Gastrocnemius medialis (tissue), 4 donors: ENCODE measurements around the gene PLCXD3. TPM values are rescaled to one million over a fixed set of nuclear protein-coding genes. Genes with fewer than 3 reads are reported as not detected.

ENCODE experiments used
- ATAC-seq, 2 donors: fragments of 150-250 bp; one replicate each; pipeline ENCODE4 v1.9.1; 2016
- DNase-seq, 2 donors: peaks; one replicate each; pipeline ENCODE4 v3.0.0-alpha.2; 2019
- H3K27ac ChIP-seq, 4 donors: fragments of 200-600 bp; sonication (generic); 1 replicate in 1 of 4; 2 replicates in 3 of 4; pipeline ENCODE4 v1.5.1; 2016 to 2018; ENCODE audit warnings: mild to moderate bottlenecking in 2 of 4, moderate library complexity in 1 of 4
- H3K27me3 ChIP-seq, 3 donors: fragments of 200-600 bp; sonication (generic) in 2 of 3; 1 replicate in 1 of 3; 2 replicates in 2 of 3; pipeline versions ENCODE4 v1.5.1 to v1.6.0; 2016 to 2019; ENCODE audit warnings: mild to moderate bottlenecking in 1 of 3, moderate library complexity in 1 of 3
- H3K36me3 ChIP-seq, 2 donors: fragments of 200-600 bp; sonication (generic) in 1 of 2; one replicate each; pipeline ENCODE4 v1.5.1; 2017 to 2018
- H3K4me1 ChIP-seq, 2 donors: fragments of 200-600 bp; sonication (generic) in 1 of 2; one replicate each; pipeline ENCODE4 v1.5.1; 2016 to 2017; ENCODE audit warnings: mild to moderate bottlenecking in 2 of 2
- H3K4me3 ChIP-seq, 4 donors: fragments of 200-600 bp; sonication (generic) in 3 of 4; 1 replicate in 1 of 4; 2 replicates in 3 of 4; pipeline ENCODE4 v1.5.1; 2016 to 2019; ENCODE audit warnings: mild to moderate bottlenecking in 2 of 4
- H3K9me3 ChIP-seq, 3 donors: fragments of 200-600 bp; sonication (generic) in 2 of 3; 1 replicate in 1 of 3; 2 replicates in 2 of 3; pipeline ENCODE4 v1.5.1; 2016 to 2019
- POLR2A ChIP-seq, 2 donors: fragments of 450-650 bp; IDR thresholded peaks; one replicate each; pipeline ENCODE4 v1.6.1; 2017; ENCODE audit warnings: antibody characterized with exemption in 2 of 2, mild to moderate bottlenecking in 2 of 2, moderate library complexity in 2 of 2
- in situ Hi-C, 4 donors: fragments of 200-750 bp; cut with MboI; loops; one replicate each; pipeline versions ENCODE4 v1.15.0 to v1.8.0; 2017; ENCODE audit warnings: low sequenced_read_pairs in 4 of 4
- intact Hi-C: fragments of 100-400 bp; cut with DNase I; formaldehyde crosslinking; loops from one replicate; pipeline ENCODE4 v1.15.1; 2023; ENCODE audit warnings: low total_unique reads
- total RNA-seq, 4 donors: library from RNA; depleted of rRNA; stranded (reverse); fragments of >200 nt; gene quantifications; one replicate each; pipeline versions ENCODE4 v1.1.0 to v1.2.3, GENCODE V29; 2016
- TF ChIP-seq, protein P1 (sequence below), 5 experiments: fragments of 450-650 bp in 3 of 5; fragments of 200-600 bp in 2 of 5; sonication (generic) in 2 of 5; IDR thresholded peaks in 4 of 5; conservative IDR thresholded peaks in 1 of 5; 1 replicate in 4 of 5; 2 replicates in 1 of 5; pipeline ENCODE4 v1.5.1; 2016 to 2019; ENCODE audit warnings: antibody characterized with exemption in 5 of 5, mild to moderate bottlenecking in 3 of 5, moderate library complexity in 3 of 5

Gene PLCXD3
- total RNA-seq, 4 donors from 2014 or later = 0.49 to 1.2 (median 0.64) TPM

DNA sequence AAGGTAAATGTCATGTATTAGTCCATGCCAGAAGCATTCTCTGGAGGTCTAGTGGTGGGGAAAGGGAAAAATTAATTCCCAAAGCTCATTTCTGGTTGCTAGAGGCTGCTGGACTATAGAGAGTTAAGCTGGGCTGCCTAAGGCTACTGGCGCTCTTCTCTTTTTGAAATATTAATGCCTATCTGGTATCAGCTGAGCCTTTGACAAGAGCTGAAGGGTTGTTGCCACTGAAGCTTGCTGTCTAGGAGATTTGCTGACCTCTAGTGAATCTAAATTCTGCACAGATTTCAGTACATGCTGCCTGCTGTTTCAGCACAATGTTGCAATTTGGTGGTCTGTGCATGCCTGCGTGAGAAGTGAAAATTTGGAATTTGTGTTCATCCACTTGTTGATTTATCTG lies 29.1 kb upstream of the PLCXD3 start:
- Histone ChIP-seq H3K36me3 (no peaks in the 10 kb centered on the region), H3K27me3 (no peaks in the 10 kb centered on the region), H3K9me3 (no peaks in the 10 kb centered on the region), H3K4me3 (no peak overlapping the region), H3K27ac (no peak overlapping the region), H3K4me1 (no peaks in the 10 kb centered on the region)
- DNase-seq = no peak
- intact Hi-C loops (no loop called here), in situ Hi-C loops (no loop called here)
- ATAC-seq = no peak
- TF ChIP-seq, protein P1, sequence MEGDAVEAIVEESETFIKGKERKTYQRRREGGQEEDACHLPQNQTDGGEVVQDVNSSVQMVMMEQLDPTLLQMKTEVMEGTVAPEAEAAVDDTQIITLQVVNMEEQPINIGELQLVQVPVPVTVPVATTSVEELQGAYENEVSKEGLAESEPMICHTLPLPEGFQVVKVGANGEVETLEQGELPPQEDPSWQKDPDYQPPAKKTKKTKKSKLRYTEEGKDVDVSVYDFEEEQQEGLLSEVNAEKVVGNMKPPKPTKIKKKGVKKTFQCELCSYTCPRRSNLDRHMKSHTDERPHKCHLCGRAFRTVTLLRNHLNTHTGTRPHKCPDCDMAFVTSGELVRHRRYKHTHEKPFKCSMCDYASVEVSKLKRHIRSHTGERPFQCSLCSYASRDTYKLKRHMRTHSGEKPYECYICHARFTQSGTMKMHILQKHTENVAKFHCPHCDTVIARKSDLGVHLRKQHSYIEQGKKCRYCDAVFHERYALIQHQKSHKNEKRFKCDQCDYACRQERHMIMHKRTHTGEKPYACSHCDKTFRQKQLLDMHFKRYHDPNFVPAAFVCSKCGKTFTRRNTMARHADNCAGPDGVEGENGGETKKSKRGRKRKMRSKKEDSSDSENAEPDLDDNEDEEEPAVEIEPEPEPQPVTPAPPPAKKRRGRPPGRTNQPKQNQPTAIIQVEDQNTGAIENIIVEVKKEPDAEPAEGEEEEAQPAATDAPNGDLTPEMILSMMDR (IDR thresholded peaks at IDR 0.05 in 4 of 5, conservative IDR thresholded peaks at IDR 0.05 in 1 of 5) = no peak
- no peak for TF ChIP-seq POLR2A (IDR thresholded peaks at IDR 0.05)

DNA sequence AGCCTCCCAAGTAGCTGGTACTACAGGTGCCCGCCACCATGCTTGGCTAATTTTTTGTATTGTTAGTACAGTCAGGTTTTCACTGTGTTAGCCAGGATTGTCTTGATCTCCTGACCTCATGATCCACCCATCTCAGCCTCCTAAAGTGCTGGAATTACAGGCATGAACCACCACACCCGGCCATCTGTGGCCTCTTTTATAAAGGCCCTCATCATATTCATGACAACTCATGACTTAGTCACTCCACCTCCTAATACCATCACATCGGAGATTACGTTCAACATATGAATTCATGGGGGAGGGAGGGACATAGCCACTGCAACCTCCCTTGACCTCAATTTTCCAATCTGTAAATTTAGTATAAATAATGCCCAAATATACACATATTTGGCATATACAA lies 27.2 kb upstream of the PLCXD3 start:
- Histone ChIP-seq H3K36me3 (no peaks in the 10 kb centered on the region), H3K4me3 (no peak overlapping the region), H3K27me3 (no peaks in the 10 kb centered on the region), H3K9me3 (no peaks in the 10 kb centered on the region), H3K4me1 (no peaks in the 10 kb centered on the region), H3K27ac (no peak overlapping the region)
- TF ChIP-seq, protein P1 (IDR thresholded peaks at IDR 0.05 in 4 of 5, conservative IDR thresholded peaks at IDR 0.05 in 1 of 5) = no peak
- TF ChIP-seq POLR2A (IDR thresholded peaks at IDR 0.05) = no peak
- intact Hi-C loops = no loop called here
- ATAC-seq (no peak), DNase-seq (no peak)
- in situ Hi-C loops = no loop called here

DNA sequence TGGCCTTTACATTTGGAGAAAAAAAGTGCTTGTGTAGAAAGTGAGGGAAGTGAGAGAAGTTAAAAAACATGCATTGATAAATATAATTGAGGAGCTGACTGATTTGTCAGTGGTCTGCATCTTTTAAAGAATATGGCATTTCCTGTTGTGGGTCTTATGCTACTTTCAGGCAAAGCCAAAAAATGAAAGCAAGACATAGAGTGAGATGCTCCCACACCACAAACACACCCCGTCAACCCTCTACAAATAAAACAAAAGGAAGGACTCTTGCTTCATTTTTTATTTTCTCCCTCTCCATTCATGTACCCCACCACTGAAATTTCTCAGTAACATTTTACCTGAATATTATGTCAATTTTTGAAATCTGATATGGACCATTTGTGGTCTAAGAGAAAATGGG lies 22.1 kb upstream of the PLCXD3 start:
- Histone ChIP-seq H3K27me3 (no peaks in the 10 kb centered on the region), H3K9me3 (no peaks in the 10 kb centered on the region), H3K4me3 (no peak overlapping the region), H3K27ac (no peak overlapping the region), H3K36me3 (no peaks in the 10 kb centered on the region), H3K4me1 (no peaks in the 10 kb centered on the region)
- DNase-seq (no peak), ATAC-seq (no peak)
- TF ChIP-seq, protein P1 (IDR thresholded peaks at IDR 0.05 in 4 of 5, conservative IDR thresholded peaks at IDR 0.05 in 1 of 5) = no peak
- no peak for TF ChIP-seq POLR2A (IDR thresholded peaks at IDR 0.05)
- in situ Hi-C loops (no loop called here), intact Hi-C loops (no loop called here)

DNA sequence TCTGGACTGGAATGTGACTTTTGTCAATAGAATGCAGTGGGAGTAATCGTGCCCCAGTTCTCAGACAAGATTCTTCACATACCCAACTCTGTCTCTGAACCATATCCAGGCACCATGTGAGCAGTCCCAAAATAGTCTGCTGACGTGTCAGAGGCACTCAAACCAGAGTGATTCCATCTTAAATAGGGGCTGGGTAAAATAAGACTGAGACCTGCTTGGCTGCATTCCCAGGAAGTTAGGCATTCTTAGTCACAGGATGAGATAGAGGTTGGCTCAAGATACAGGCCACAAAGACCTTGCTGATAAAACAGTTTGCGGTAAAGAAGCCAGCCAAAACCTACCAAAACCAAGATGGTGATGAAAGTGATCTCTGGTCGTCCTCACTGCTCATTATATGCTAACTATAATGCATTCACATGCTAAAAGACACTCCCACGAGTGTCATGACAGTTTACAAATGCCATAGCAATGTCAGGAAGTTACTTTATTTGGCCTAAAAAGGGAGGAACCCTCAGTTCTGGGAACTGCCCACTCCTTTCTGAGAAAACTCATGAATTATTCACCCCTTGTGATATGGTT lies 16.9 kb upstream of the PLCXD3 start:
- Histone ChIP-seq H3K4me3 (no peak overlapping the region), H3K36me3 (no peaks in the 10 kb centered on the region), H3K27me3 (no peaks in the 10 kb centered on the region), H3K27ac (no peak overlapping the region), H3K4me1 (no peaks in the 10 kb centered on the region), H3K9me3 (no peaks in the 10 kb centered on the region)
- in situ Hi-C loops (no loop called here), intact Hi-C loops (no loop called here)
- ATAC-seq = no peak
- TF ChIP-seq POLR2A (IDR thresholded peaks at IDR 0.05) = no peak
- TF ChIP-seq, protein P1 (IDR thresholded peaks at IDR 0.05 in 4 of 5, conservative IDR thresholded peaks at IDR 0.05 in 1 of 5) = no peak
- DNase-seq = no peak

DNA sequence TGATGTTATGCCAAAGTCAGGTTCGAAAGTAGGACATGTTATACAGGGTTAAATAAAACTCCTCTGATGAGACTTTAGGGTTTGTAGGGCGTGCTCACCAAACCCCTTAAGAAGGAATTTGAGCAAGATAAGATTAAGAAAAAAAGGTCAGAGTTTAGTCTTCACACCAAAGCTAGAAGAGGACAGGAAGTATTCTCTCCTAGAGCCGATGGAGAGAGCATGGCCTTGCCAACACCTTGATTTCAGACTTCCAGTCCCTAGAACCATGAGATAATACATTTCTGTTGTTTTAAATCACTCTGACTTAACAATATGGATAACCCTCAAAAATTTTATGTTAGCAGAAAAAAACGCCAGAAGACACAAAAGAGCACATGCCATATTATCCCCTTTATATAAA lies 16.3 kb upstream of the PLCXD3 start:
- Histone ChIP-seq H3K9me3 (no peaks in the 10 kb centered on the region), H3K27ac (no peak overlapping the region), H3K4me3 (no peak overlapping the region), H3K4me1 (no peaks in the 10 kb centered on the region), H3K27me3 (no peaks in the 10 kb centered on the region), H3K36me3 (no peaks in the 10 kb centered on the region)
- in situ Hi-C loops = no loop called here
- intact Hi-C loops = no loop called here
- no peak for TF ChIP-seq POLR2A (IDR thresholded peaks at IDR 0.05)
- TF ChIP-seq, protein P1 (IDR thresholded peaks at IDR 0.05 in 4 of 5, conservative IDR thresholded peaks at IDR 0.05 in 1 of 5) = no peak
- DNase-seq = no peak
- ATAC-seq = no peak
